ENCODE results near the gene ARPP21. TPM values are rescaled to one million over a fixed set of nuclear protein-coding genes. Genes with fewer than 3 reads are reported as not detected.

ARPP21 gene
- polyA plus RNA-seq, 1 donor (not counting 4 experiments of a cell fraction or from before 2014, with no cell fraction given): not detected

- H4K20me1 ChIP-seq (ENCODE audit: control insufficient read depth, extremely low read depth, insufficient read depth, low read length): no peaks in the 10 kb centered on the region
- H3K27me3 ChIP-seq (ENCODE audit: control insufficient read depth, extremely low read depth, insufficient read depth, low read length): no peaks in the 10 kb centered on the region
- H3K36me3 ChIP-seq (ENCODE audit: control insufficient read depth in 2 of 2, extremely low read depth in 1 of 2, insufficient read depth in 2 of 2, low read length in 2 of 2): no peaks in the 10 kb centered on the region
- H3K9me1 ChIP-seq (ENCODE audit: control insufficient read depth, extremely low read depth, insufficient read depth, low read length): no peaks in the 10 kb centered on the region
- DNase-seq (ENCODE audit: low read depth, low spot score) (no peak), FAIRE-seq (no peak)
- H3K4me3 ChIP-seq (ENCODE audit: control insufficient read depth in 2 of 3, extremely low read depth in 1 of 3, insufficient read depth in 2 of 3, low read depth in 1 of 3, low read length in 3 of 3): no peak overlapping the region
- no peak overlapping the region for H3K27ac ChIP-seq (ENCODE audit: control insufficient read depth, insufficient read depth, low read length)
- no peak overlapping the region for H3K4me2 ChIP-seq (ENCODE audit: control insufficient read depth, extremely low read depth, insufficient read depth, low read depth, low read length)
- dilution Hi-C loops (cut with MboI; ENCODE audit: extremely low pct_ligation_motif_present, low sequenced_read_pairs): no loop called here
- H3K4me1 ChIP-seq (ENCODE audit: control insufficient read depth, extremely low read depth, insufficient read depth, low read length): no peaks in the 10 kb centered on the region
- TF ChIP-seq EZH2 (IDR thresholded peaks at IDR 0.05; ENCODE audit: low read length): no peak
- TF ChIP-seq, protein P1, sequence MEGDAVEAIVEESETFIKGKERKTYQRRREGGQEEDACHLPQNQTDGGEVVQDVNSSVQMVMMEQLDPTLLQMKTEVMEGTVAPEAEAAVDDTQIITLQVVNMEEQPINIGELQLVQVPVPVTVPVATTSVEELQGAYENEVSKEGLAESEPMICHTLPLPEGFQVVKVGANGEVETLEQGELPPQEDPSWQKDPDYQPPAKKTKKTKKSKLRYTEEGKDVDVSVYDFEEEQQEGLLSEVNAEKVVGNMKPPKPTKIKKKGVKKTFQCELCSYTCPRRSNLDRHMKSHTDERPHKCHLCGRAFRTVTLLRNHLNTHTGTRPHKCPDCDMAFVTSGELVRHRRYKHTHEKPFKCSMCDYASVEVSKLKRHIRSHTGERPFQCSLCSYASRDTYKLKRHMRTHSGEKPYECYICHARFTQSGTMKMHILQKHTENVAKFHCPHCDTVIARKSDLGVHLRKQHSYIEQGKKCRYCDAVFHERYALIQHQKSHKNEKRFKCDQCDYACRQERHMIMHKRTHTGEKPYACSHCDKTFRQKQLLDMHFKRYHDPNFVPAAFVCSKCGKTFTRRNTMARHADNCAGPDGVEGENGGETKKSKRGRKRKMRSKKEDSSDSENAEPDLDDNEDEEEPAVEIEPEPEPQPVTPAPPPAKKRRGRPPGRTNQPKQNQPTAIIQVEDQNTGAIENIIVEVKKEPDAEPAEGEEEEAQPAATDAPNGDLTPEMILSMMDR (optimal IDR thresholded peaks at IDR 0.05 in 1 of 3, IDR thresholded peaks at IDR 0.05 in 1 of 3, conservative IDR thresholded peaks at IDR 0.05 in 1 of 3; ENCODE audit: extremely low read depth in 1 of 3, insufficient read depth in 2 of 3, low read length in 3 of 3): no peak
- no peak overlapping the region for H2AFZ ChIP-seq (ENCODE audit: control insufficient read depth, low read length)
- no peaks in the 10 kb centered on the region for H3K79me2 ChIP-seq (ENCODE audit: control insufficient read depth, insufficient read depth, low read length)
- H3K9me3 ChIP-seq (ENCODE audit: control insufficient read depth, low read depth, low read length): no peaks in the 10 kb centered on the region
- no peak overlapping the region for H3K9ac ChIP-seq (ENCODE audit: control insufficient read depth, extremely low read depth, insufficient read depth, low read length)
Measured at GRCh38 chr3:35780800-35781199, 141.5 kb downstream of the ARPP21 start.

DNA sequence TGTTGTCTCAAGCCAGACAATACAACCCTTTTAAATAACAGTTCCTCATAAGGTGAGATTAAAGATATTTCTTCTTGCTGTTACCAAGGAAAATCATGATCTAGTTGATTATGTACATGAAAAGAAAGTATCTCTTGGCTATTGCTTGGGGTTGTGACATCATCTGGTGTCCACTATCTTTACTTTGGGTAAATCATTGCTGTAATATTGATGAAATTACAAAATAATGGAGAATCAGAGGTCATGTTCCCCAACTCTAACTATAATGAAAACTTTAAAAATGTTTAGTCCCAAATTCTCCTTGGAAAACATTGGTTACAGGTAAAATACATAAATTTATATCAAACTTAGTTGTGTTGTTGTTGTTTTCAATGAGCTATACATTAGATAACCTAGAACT, 142.2 kb downstream of the ARPP21 start:
- no peak for TF ChIP-seq EZH2 (IDR thresholded peaks at IDR 0.05; ENCODE audit: low read length)
- TF ChIP-seq, protein P1 (optimal IDR thresholded peaks at IDR 0.05 in 1 of 3, IDR thresholded peaks at IDR 0.05 in 1 of 3, conservative IDR thresholded peaks at IDR 0.05 in 1 of 3; ENCODE audit: extremely low read depth in 1 of 3, insufficient read depth in 2 of 3, low read length in 3 of 3): no peak
- Histone ChIP-seq H3K36me3 (ENCODE audit: control insufficient read depth in 2 of 2, extremely low read depth in 1 of 2, insufficient read depth in 2 of 2, low read length in 2 of 2) (no peaks in the 10 kb centered on the region), H3K9me3 (ENCODE audit: control insufficient read depth, low read depth, low read length) (no peaks in the 10 kb centered on the region), H3K79me2 (ENCODE audit: control insufficient read depth, insufficient read depth, low read length) (no peaks in the 10 kb centered on the region), H3K9me1 (ENCODE audit: control insufficient read depth, extremely low read depth, insufficient read depth, low read length) (no peaks in the 10 kb centered on the region), H2AFZ (ENCODE audit: control insufficient read depth, low read length) (no peak overlapping the region), H3K27ac (ENCODE audit: control insufficient read depth, insufficient read depth, low read length) (no peak overlapping the region), H3K9ac (ENCODE audit: control insufficient read depth, extremely low read depth, insufficient read depth, low read length) (no peak overlapping the region), H3K4me1 (ENCODE audit: control insufficient read depth, extremely low read depth, insufficient read depth, low read length) (no peaks in the 10 kb centered on the region), H3K27me3 (ENCODE audit: control insufficient read depth, extremely low read depth, insufficient read depth, low read length) (no peaks in the 10 kb centered on the region), H3K4me3 (ENCODE audit: control insufficient read depth in 2 of 3, extremely low read depth in 1 of 3, insufficient read depth in 2 of 3, low read depth in 1 of 3, low read length in 3 of 3) (no peak overlapping the region), H3K4me2 (ENCODE audit: control insufficient read depth, extremely low read depth, insufficient read depth, low read depth, low read length) (no peak overlapping the region), H4K20me1 (ENCODE audit: control insufficient read depth, extremely low read depth, insufficient read depth, low read length) (no peaks in the 10 kb centered on the region)
- FAIRE-seq (no peak), DNase-seq (ENCODE audit: low read depth, low spot score) (no peak)
- dilution Hi-C loops (cut with MboI; ENCODE audit: extremely low pct_ligation_motif_present, low sequenced_read_pairs): no loop called here
